HL-60 (cell line): Measurements from ENCODE around the gene ACADS.

Experiments used
- CTCF ChIP-seq: IDR thresholded peaks from one replicate; pipeline ENCODE4 v1.5.1; 2011; ENCODE audit warnings: low read length, control low read depth, inconsistent platforms; ENCODE audit not compliant: insufficient read depth
- TF ChIP-seq, protein P1 (sequence below): IDR thresholded peaks from 2 replicates; pipeline ENCODE4 v1.6.1; 2012; ENCODE audit warnings: low read depth; ENCODE audit not compliant: insufficient replicate concordance

DNA sequence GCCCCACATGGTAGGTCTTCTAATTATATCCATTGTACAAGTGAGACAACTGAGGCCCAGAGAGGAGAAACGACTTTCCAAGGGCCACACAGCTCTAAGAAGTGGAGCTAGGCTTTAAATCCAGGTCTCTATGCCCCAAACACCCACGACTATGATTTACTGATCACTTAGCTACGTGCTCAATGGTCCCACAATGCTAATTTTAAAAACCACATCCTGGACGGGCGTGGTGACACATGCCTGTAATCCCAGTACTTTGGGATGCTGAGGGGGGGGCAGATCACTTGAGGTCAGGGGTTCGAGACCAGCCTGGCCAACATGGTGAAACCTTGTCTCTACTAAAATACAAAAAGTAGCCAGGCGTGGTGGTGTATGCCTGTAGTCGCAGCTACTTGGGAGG is 47.1 kb upstream of the ACADS start:
- TF ChIP-seq, protein P1, sequence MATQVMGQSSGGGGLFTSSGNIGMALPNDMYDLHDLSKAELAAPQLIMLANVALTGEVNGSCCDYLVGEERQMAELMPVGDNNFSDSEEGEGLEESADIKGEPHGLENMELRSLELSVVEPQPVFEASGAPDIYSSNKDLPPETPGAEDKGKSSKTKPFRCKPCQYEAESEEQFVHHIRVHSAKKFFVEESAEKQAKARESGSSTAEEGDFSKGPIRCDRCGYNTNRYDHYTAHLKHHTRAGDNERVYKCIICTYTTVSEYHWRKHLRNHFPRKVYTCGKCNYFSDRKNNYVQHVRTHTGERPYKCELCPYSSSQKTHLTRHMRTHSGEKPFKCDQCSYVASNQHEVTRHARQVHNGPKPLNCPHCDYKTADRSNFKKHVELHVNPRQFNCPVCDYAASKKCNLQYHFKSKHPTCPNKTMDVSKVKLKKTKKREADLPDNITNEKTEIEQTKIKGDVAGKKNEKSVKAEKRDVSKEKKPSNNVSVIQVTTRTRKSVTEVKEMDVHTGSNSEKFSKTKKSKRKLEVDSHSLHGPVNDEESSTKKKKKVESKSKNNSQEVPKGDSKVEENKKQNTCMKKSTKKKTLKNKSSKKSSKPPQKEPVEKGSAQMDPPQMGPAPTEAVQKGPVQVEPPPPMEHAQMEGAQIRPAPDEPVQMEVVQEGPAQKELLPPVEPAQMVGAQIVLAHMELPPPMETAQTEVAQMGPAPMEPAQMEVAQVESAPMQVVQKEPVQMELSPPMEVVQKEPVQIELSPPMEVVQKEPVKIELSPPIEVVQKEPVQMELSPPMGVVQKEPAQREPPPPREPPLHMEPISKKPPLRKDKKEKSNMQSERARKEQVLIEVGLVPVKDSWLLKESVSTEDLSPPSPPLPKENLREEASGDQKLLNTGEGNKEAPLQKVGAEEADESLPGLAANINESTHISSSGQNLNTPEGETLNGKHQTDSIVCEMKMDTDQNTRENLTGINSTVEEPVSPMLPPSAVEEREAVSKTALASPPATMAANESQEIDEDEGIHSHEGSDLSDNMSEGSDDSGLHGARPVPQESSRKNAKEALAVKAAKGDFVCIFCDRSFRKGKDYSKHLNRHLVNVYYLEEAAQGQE: no peak
- no peak for TF ChIP-seq CTCF
